SK-N-SH treated with all-trans-retinoic acid at 6 μM for 48 hours (cell line): ENCODE measurements around the gene ATP11A.

Experiments used
- ARNTL ChIP-seq: fragments of 450-650 bp; formaldehyde crosslinking; IDR thresholded peaks from 2 replicates; pipeline ENCODE4 v1.5.0; 2020; ENCODE audit warnings: low read depth, mild to moderate bottlenecking, moderate library complexity, borderline replicate concordance
- CSDC2 ChIP-seq: fragments of 250-450 bp; sonication (Bioruptor Pico); IDR thresholded peaks from 2 replicates; pipeline ENCODE4 v1.5.0; 2020; ENCODE audit warnings: mild to moderate bottlenecking, moderate library complexity
- GLIS3 ChIP-seq: fragments of 250-450 bp; sonication (Bioruptor Pico); IDR thresholded peaks from 2 replicates; pipeline ENCODE4 v1.5.0; 2020; ENCODE audit warnings: mild to moderate bottlenecking, moderate library complexity
- OSR1 ChIP-seq: fragments of 250-450 bp; sonication (Bioruptor Pico); IDR thresholded peaks from 2 replicates; pipeline ENCODE4 v1.8.0; 2022; ENCODE audit warnings: moderate library complexity, mild to moderate bottlenecking, inconsistent platforms
- RARB ChIP-seq: fragments of 250-450 bp; sonication (Bioruptor Pico); IDR thresholded peaks from 2 replicates; pipeline ENCODE4 v1.8.0; 2021; ENCODE audit warnings: mild to moderate bottlenecking, moderate library complexity
- TCF4 ChIP-seq: fragments of 250-450 bp; sonication (Bioruptor Pico); IDR thresholded peaks from 2 replicates; pipeline ENCODE4 v1.8.0; 2021; ENCODE audit warnings: mild to moderate bottlenecking, moderate library complexity, borderline replicate concordance
- ZC3H10 ChIP-seq: fragments of 250-450 bp; sonication (Bioruptor Pico); IDR thresholded peaks from 2 replicates; pipeline ENCODE4 v1.5.1; 2021; ENCODE audit warnings: mild to moderate bottlenecking, moderate library complexity
- ZFP3 ChIP-seq: fragments of 250-450 bp; sonication (Bioruptor Pico); IDR thresholded peaks from 2 replicates; pipeline ENCODE4 v1.5.0; 2020; ENCODE audit warnings: mild to moderate bottlenecking, moderate library complexity
- ZFP30 ChIP-seq: fragments of 450-650 bp; formaldehyde crosslinking; IDR thresholded peaks from 2 replicates; pipeline ENCODE4 v1.5.0; 2022; ENCODE audit warnings: mild to moderate bottlenecking, moderate library complexity
- ZNF565 ChIP-seq: fragments of 450-650 bp; formaldehyde crosslinking; conservative IDR thresholded peaks from 2 replicates; pipeline ENCODE4 v1.5.0; 2020; ENCODE audit warnings: low read depth, mild to moderate bottlenecking, moderate library complexity
- TF ChIP-seq, protein P1 (sequence below): fragments of 250-450 bp; sonication (Bioruptor Pico); IDR thresholded peaks from 2 replicates; pipeline ENCODE4 v1.8.0; 2020; ENCODE audit warnings: mild to moderate bottlenecking, moderate library complexity, borderline replicate concordance
- TF ChIP-seq, protein P2 (sequence below): fragments of 250-450 bp; sonication (Bioruptor Pico); IDR thresholded peaks from 2 replicates; pipeline ENCODE4 v1.5.1; 2020; ENCODE audit warnings: low read depth, mild to moderate bottlenecking, moderate library complexity
- TF ChIP-seq, protein P3 (sequence below): fragments of 250-450 bp; sonication (Bioruptor Pico); IDR thresholded peaks from 2 replicates; pipeline ENCODE4 v1.5.0; 2020; ENCODE audit warnings: mild to moderate bottlenecking, moderate library complexity
- TF ChIP-seq, protein P4 (sequence below): fragments of 250-450 bp; sonication (Bioruptor Pico); IDR thresholded peaks from 2 replicates; pipeline ENCODE4 v1.5.1; 2021; ENCODE audit warnings: mild to moderate bottlenecking, moderate library complexity

DNA sequence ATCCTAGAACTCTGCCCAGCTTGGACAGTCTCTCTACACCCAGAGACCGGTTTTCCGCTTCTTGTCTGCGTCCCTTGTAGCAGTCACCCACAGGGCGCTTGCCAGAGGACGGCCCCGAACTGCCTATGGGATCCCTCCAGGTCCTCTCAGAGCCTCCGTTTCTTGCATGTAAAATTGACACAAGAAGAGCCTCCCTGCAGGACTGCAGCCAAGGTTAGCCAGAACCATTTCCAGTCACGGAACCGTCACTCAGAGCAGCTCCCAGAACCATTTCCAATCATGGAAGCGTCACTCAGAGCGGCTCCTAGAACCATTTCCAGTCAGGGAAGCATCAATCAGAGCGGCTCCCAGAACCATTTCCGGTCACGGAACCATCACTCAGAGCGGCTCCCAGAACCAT is 65.5 kb downstream of the ATP11A start:
- TF ChIP-seq RARB (CRISPR knock-in tag) = no peak
- no peak for TF ChIP-seq ZNF565 (CRISPR knock-in tag)
- TF ChIP-seq, protein P1, sequence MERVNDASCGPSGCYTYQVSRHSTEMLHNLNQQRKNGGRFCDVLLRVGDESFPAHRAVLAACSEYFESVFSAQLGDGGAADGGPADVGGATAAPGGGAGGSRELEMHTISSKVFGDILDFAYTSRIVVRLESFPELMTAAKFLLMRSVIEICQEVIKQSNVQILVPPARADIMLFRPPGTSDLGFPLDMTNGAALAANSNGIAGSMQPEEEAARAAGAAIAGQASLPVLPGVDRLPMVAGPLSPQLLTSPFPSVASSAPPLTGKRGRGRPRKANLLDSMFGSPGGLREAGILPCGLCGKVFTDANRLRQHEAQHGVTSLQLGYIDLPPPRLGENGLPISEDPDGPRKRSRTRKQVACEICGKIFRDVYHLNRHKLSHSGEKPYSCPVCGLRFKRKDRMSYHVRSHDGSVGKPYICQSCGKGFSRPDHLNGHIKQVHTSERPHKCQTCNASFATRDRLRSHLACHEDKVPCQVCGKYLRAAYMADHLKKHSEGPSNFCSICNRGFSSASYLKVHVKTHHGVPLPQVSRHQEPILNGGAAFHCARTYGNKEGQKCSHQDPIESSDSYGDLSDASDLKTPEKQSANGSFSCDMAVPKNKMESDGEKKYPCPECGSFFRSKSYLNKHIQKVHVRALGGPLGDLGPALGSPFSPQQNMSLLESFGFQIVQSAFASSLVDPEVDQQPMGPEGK = no peak
- TF ChIP-seq, protein P2, sequence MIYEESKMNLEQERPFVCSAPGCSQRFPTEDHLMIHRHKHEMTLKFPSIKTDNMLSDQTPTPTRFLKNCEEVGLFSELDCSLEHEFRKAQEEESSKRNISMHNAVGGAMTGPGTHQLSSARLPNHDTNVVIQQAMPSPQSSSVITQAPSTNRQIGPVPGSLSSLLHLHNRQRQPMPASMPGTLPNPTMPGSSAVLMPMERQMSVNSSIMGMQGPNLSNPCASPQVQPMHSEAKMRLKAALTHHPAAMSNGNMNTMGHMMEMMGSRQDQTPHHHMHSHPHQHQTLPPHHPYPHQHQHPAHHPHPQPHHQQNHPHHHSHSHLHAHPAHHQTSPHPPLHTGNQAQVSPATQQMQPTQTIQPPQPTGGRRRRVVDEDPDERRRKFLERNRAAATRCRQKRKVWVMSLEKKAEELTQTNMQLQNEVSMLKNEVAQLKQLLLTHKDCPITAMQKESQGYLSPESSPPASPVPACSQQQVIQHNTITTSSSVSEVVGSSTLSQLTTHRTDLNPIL (CRISPR knock-in tag) = no peak
- no peak for TF ChIP-seq ZFP3 (CRISPR knock-in tag)
- TF ChIP-seq, protein P3, sequence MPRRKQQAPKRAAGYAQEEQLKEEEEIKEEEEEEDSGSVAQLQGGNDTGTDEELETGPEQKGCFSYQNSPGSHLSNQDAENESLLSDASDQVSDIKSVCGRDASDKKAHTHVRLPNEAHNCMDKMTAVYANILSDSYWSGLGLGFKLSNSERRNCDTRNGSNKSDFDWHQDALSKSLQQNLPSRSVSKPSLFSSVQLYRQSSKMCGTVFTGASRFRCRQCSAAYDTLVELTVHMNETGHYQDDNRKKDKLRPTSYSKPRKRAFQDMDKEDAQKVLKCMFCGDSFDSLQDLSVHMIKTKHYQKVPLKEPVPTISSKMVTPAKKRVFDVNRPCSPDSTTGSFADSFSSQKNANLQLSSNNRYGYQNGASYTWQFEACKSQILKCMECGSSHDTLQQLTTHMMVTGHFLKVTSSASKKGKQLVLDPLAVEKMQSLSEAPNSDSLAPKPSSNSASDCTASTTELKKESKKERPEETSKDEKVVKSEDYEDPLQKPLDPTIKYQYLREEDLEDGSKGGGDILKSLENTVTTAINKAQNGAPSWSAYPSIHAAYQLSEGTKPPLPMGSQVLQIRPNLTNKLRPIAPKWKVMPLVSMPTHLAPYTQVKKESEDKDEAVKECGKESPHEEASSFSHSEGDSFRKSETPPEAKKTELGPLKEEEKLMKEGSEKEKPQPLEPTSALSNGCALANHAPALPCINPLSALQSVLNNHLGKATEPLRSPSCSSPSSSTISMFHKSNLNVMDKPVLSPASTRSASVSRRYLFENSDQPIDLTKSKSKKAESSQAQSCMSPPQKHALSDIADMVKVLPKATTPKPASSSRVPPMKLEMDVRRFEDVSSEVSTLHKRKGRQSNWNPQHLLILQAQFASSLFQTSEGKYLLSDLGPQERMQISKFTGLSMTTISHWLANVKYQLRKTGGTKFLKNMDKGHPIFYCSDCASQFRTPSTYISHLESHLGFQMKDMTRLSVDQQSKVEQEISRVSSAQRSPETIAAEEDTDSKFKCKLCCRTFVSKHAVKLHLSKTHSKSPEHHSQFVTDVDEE (CRISPR knock-in tag) = no peak
- TF ChIP-seq, protein P4, sequence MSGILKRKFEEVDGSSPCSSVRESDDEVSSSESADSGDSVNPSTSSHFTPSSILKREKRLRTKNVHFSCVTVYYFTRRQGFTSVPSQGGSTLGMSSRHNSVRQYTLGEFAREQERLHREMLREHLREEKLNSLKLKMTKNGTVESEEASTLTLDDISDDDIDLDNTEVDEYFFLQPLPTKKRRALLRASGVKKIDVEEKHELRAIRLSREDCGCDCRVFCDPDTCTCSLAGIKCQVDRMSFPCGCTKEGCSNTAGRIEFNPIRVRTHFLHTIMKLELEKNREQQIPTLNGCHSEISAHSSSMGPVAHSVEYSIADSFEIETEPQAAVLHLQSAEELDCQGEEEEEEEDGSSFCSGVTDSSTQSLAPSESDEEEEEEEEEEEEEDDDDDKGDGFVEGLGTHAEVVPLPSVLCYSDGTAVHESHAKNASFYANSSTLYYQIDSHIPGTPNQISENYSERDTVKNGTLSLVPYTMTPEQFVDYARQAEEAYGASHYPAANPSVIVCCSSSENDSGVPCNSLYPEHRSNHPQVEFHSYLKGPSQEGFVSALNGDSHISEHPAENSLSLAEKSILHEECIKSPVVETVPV (CRISPR knock-in tag) = no peak
- no peak for TF ChIP-seq ZFP30 (CRISPR knock-in tag)
- no peak for TF ChIP-seq CSDC2 (CRISPR knock-in tag)
- no peak for TF ChIP-seq TCF4 (CRISPR knock-in tag)
- TF ChIP-seq ARNTL (CRISPR knock-in tag) = no peak
- TF ChIP-seq ZC3H10 = no peak
- no peak for TF ChIP-seq GLIS3 (CRISPR knock-in tag)
- no peak for TF ChIP-seq OSR1 (CRISPR knock-in tag)
